ENCODE results near the gene USP40. TPM values are rescaled to one million over a fixed set of nuclear protein-coding genes. Genes with fewer than 3 reads are reported as not detected.
A peak's percentile ranks its signal among the peaks of the same experiment; 100 is the strongest.

The USP40 gene
- total and polyA plus RNA-seq, 8 donors = 17.2 to 34.7 (median 22.7) TPM

DNA sequence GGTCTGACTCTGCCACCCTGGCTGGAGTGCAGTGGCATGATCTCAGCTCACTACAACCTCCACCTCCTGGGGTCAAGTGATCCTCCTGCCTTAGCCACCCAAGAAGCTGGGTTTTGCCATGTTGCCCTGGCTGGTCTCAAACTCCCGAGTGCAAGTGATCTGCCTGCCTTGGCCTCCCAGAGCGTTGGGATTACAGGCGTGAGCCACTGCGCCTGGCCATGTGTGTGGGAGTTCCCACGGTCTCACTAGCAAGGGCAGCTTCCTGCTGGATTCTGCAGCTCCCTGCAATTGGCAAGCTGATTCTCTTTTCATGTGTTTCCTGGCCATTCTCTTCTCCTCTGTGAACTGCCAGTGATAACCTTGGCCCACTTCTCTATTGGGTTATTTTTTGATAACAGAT lies 84.0 kb downstream of the USP40 start:
- ATAC-seq = no peak
- Histone ChIP-seq H3K36me3 (peaks cover 0 to 39% (median 7%) of the 10 kb centered on the region in 3 donors), H3K27me3 (no peaks in the 10 kb centered on the region), H3K4me1 (peaks cover 0 to 2% (median 0%) of the 10 kb centered on the region in 3 donors), H3K4me3 (no peak overlapping the region), H3K27ac (no peak overlapping the region), H3K9me3 (no peaks in the 10 kb centered on the region)
- FAIRE-seq = no peak
- intact Hi-C loops (cut with DNase I) = no loop called here
- 83 to 88% methylated on average over 5 of the region's 5 CpGs for WGBS, 2 donors
- TF ChIP-seq, protein P1, sequence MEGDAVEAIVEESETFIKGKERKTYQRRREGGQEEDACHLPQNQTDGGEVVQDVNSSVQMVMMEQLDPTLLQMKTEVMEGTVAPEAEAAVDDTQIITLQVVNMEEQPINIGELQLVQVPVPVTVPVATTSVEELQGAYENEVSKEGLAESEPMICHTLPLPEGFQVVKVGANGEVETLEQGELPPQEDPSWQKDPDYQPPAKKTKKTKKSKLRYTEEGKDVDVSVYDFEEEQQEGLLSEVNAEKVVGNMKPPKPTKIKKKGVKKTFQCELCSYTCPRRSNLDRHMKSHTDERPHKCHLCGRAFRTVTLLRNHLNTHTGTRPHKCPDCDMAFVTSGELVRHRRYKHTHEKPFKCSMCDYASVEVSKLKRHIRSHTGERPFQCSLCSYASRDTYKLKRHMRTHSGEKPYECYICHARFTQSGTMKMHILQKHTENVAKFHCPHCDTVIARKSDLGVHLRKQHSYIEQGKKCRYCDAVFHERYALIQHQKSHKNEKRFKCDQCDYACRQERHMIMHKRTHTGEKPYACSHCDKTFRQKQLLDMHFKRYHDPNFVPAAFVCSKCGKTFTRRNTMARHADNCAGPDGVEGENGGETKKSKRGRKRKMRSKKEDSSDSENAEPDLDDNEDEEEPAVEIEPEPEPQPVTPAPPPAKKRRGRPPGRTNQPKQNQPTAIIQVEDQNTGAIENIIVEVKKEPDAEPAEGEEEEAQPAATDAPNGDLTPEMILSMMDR (IDR thresholded peaks at IDR 0.05) = no peak
- DNase-seq = no peak

DNA sequence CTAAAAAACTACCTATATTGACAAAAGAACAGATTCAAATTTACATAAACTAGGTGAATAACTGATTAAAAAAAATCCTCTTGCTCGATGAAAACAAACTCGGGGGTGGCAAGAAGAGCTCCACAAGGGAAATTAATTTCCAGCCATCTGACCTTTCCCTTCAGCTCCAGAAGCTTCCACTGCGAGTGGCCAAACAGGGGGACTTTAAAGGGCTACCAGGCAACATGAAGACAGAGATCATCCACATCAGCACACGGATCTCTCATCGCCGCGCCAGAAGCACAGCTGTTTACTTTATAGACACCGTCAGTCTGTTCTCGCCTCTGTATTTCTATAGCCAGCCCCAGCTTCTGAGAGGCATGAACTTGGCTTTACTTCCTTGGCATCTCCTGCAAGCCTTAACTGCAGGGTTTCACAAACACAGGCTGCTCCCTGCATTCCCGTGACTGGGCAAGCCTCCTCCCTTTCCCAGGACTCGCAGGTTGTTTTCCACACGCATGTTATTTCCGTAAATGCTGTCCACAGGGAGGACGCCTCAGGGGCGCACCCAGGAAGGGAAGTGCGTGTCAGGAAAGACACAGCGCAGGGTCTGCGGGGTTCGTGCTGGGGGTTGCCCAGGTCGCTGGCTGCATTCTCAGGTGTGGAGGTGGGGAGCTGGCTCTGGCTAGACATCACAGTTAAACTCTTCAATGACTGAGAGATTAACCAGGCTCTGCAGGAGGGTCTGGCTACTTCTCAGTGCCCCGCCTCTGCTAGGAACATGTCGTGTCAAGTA lies 85.0 kb downstream of the USP40 start:
- Histone ChIP-seq H3K36me3 (peaks cover 0 to 48% (median 12%) of the 10 kb centered on the region in 3 donors), H3K27ac (no peak overlapping the region), H3K27me3 (no peaks in the 10 kb centered on the region), H3K4me3 (no peak overlapping the region), H3K9me3 (no peaks in the 10 kb centered on the region), H3K4me1 (no peaks in the 10 kb centered on the region)
- FAIRE-seq (no peak), DNase-seq (peak in 1 of 6 donors; percentile 24), ATAC-seq (peak in 2 of 4 donors; percentile 28 to 53)
- TF ChIP-seq, protein P1 (IDR thresholded peaks at IDR 0.05) = no peak
- intact Hi-C loops (cut with DNase I) = no loop called here
- WGBS, 2 donors = 88 to 89% methylated on average over 22 of the region's 22 CpGs

DNA sequence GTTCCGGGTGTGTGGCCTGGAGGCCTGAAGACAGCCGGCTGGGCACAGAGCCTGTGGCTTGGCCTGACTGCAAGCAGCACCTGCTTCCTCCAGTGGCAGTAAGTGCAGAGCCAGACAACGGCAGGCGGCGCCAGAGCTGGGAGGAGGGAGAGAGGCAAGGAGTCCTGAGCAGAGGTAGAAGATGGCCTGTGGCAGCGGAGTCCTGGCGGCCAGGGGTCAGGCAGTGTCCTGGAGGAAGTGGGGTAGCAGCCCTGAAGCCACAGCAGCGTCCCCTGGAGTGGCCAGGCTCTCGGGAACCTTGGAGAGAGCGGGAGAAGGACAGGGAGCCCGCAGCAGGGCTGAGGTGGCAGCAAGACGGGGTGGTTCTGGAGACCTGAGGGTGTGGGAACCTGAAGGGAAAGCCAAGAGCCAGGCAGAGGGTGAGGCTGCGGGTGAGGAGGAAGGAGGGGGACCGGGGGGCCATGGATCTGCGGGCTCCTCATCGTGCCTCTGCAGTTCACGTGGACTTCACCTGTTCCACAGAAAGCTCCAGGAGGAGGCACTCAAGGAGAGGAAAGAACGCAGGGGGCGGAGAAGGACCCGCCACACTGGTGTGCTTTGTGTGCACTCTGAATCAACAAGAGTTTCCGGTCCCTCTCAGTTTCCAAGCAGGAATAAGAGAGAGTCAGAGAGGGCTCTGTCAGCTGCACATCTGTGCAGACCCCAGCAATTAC lies 85.9 kb downstream of the USP40 start:
- ATAC-seq = peak in 3 of 4 donors; percentile 17 to 54 (median 53)
- no peaks in the 10 kb centered on the region for H3K9me3 ChIP-seq
- no peaks in the 10 kb centered on the region for H3K4me1 ChIP-seq
- WGBS, 2 donors = 89 to 90% methylated on average over 21 of the region's 21 CpGs
- H3K36me3 ChIP-seq = peaks cover 0 to 56% (median 12%) of the 10 kb centered on the region in 3 donors
- no peaks in the 10 kb centered on the region for H3K27me3 ChIP-seq
- DNase-seq = peak in 2 of 6 donors; percentile 56 to 67
- TF ChIP-seq, protein P1 (IDR thresholded peaks at IDR 0.05) = no peak
- no peak overlapping the region for H3K27ac ChIP-seq
- intact Hi-C loops (cut with DNase I) = no loop called here
- no peak for FAIRE-seq
- no peak overlapping the region for H3K4me3 ChIP-seq

DNA sequence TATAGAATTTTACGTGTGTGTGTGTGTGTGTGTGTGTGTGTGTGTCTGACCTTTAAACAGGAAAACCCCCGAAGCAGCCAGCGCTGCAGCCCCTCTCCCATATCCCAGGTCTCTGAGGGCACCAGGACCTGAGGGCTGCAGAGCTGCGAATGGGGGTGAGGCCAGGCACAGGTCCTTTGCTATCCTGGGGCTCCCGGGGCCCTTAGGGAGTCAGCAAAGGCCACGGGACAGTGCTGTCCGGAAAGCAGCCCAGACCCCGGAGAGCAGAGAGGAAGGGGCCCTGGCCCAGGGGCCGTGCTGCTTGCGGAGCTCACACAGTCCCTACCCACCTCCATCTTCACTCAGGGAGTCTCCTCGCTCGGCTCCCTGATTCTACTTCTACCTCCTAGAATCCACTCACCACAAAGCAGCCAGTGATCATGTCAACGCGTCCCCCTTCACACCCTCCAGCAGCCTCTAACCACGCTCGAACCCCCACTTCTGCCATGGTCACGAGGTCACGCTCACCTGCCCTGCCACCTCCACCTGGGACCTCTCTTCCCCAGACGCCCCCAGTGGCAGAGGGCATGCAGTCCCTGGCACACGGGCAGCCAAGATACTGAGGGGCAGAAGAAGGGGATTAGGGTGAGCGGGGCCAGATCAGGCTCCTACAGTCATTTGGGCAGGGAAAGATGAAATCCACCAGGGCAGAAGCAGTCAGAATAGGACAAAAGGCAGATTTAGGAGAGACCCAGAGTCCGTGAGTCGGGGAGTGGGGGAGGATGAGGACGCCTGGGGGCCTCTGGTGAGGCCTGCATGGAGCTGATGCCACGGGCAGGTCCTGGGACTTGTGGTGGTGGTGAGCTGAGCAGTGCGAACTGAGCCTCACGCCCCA lies 86.7 kb downstream of the USP40 start:
- Histone ChIP-seq H3K27me3 (no peaks in the 10 kb centered on the region), H3K4me3 (no peak overlapping the region), H3K36me3 (peaks cover 0 to 55% (median 12%) of the 10 kb centered on the region in 3 donors), H3K4me1 (no peaks in the 10 kb centered on the region), H3K9me3 (no peaks in the 10 kb centered on the region), H3K27ac (no peak overlapping the region)
- ATAC-seq (no peak), FAIRE-seq (no peak), DNase-seq (peak in 1 of 6 donors; percentile 46)
- intact Hi-C loops (cut with DNase I) = no loop called here
- 95% methylated on average over 27 of the region's 27 CpGs for WGBS, 2 donors
- TF ChIP-seq, protein P1 (IDR thresholded peaks at IDR 0.05) = no peak
